K562 (cell line): Measurements from ENCODE around the gene SPATS2. TPM values are rescaled to one million over a fixed set of nuclear protein-coding genes. Genes with fewer than 3 reads are reported as not detected.

Source experiments
- ATAC-seq: fragments of 200-7000 bp; cut with Tn5 transposase; 3 replicates; pipeline ENCODE4 v1.9.1; 2020; ENCODE audit warnings: moderate library complexity
- BruUV-seq: library from RNA; stranded (reverse); fragments of 400-500 nt; replicated peaks from 2 replicates; lab custom pipeline; 2021; lab: Mats Ljungman, UMichigan
- CTCF ChIA-PET: fragments of 300-600 bp; formaldehyde crosslinking; extraction: SDS; loops from one replicate; lab custom pipeline; 2021; ENCODE audit warnings: low intra/inter-chr PET ratio; lab: Yijun Ruan, JAX
- POLR2A ChIA-PET: fragments of 300-600, 350-650 bp; sonication (Branson Sonifier 250); formaldehyde crosslinking; extraction: SDS; loops from one replicate; lab custom pipeline; 2021; ENCODE audit warnings: antibody characterized with exemption, inconsistent platforms; lab: Yijun Ruan, JAX
- DNase-seq, 4 experiments: peaks; one replicate each; pipeline versions ENCODE4 v3.0.0 to v3.0.0-alpha.2; 2011 to 2018; ENCODE audit warnings: low spot score in 3 of 4, mixed read lengths in 3 of 4; ENCODE audit errors: extremely low read depth in 1 of 4
- FAIRE-seq: peaks from 2 replicates; lab custom pipeline; 2011; peaks lifted over from hg19 to GRCh38; lab: Jason Lieb, UNC
- H2AFZ ChIP-seq: 2 replicates; pipeline ENCODE4 v1.6.0; 2011; ENCODE audit warnings: low read depth, low read length, control low read depth, inconsistent platforms
- H3K27ac ChIP-seq: fragments of 200-600 bp; 3 replicates; pipeline ENCODE4 v1.8.0; 2011; ENCODE audit warnings: low read depth, mild to moderate bottlenecking, control low read depth, inconsistent platforms, low read length, moderate library complexity, mixed read lengths; ENCODE audit errors: extremely low read depth
- H3K27me3 ChIP-seq, 2 experiments: fragments of 300-600 bp in 1 of 2; 2 replicates in 1 of 2; 3 replicates in 1 of 2; pipeline versions ENCODE4 v1.6.0 to v1.8.0; 2011; ENCODE audit warnings: inconsistent platforms in 2 of 2, low read length in 2 of 2, mild to moderate bottlenecking in 1 of 2, mixed read lengths in 1 of 2, moderate library complexity in 1 of 2; ENCODE audit not compliant: control insufficient read depth in 2 of 2, insufficient read depth in 2 of 2
- H3K36me3 ChIP-seq: fragments of 300-600 bp; 3 replicates; pipeline ENCODE4 v1.8.0; 2011; ENCODE audit warnings: mild to moderate bottlenecking, low read length, inconsistent platforms; ENCODE audit not compliant: control insufficient read depth, insufficient read depth
- H3K4me1 ChIP-seq, 2 experiments: fragments of 200-600 bp in 1 of 2; replicated peaks in 1 of 2; 2 replicates in 1 of 2; 3 replicates in 1 of 2; pipeline versions ENCODE4 v1.5.1 to v1.8.0; 2011; ENCODE audit warnings: inconsistent platforms in 2 of 2, low read length in 2 of 2, mild to moderate bottlenecking in 1 of 2, mixed read lengths in 1 of 2, moderate library complexity in 1 of 2; ENCODE audit not compliant: control insufficient read depth in 2 of 2, insufficient read depth in 2 of 2
- H3K4me2 ChIP-seq: 2 replicates; pipeline ENCODE4 v1.6.1; 2011; ENCODE audit warnings: low read length, control low read depth, inconsistent platforms, mixed read lengths; ENCODE audit not compliant: insufficient read depth
- H3K4me3 ChIP-seq: fragments of 200-600 bp; sonication (generic), shearing (Covaris generic); 2 replicates; pipeline ENCODE4 v1.5.1; 2016; ENCODE audit warnings: control low read depth, inconsistent platforms
- H3K79me2 ChIP-seq: fragments of 200-600 bp; 3 replicates; pipeline ENCODE4 v1.8.0; 2011; ENCODE audit warnings: low read length, inconsistent platforms; ENCODE audit not compliant: control insufficient read depth, insufficient read depth
- H3K9ac ChIP-seq, 2 experiments: 2 replicates each; pipeline versions ENCODE4 v1.6.0 to v1.6.1; 2011; ENCODE audit warnings: low read depth in 2 of 2, low read length in 2 of 2, control low read depth in 1 of 2, inconsistent platforms in 1 of 2, mild to moderate bottlenecking in 1 of 2, mixed read lengths in 1 of 2; ENCODE audit not compliant: insufficient read depth in 1 of 2
- H3K9me1 ChIP-seq: one replicate; pipeline ENCODE4 v1.6.0; 2011; ENCODE audit warnings: inconsistent platforms, mild to moderate bottlenecking, low read length, moderate library complexity; ENCODE audit not compliant: control insufficient read depth, insufficient read depth
- H3K9me3 ChIP-seq: replicated peaks from 2 replicates; pipeline ENCODE4 v1.5.1; 2011; ENCODE audit warnings: low read depth, low read length, inconsistent platforms; ENCODE audit not compliant: control insufficient read depth, insufficient read depth
- H4K20me1 ChIP-seq: replicated peaks from 2 replicates; pipeline ENCODE4 v1.6.1; 2011; ENCODE audit warnings: low read length, inconsistent platforms, mixed read lengths; ENCODE audit not compliant: control insufficient read depth, insufficient read depth
- ETV5 ChIP-seq: sonication (generic); formaldehyde crosslinking; IDR thresholded peaks from 2 replicates; pipeline ENCODE4 v1.4.0; 2020; ENCODE audit warnings: low read depth, mild to moderate bottlenecking, missing genetic modification reagents
- HDAC1 ChIP-seq, 2 experiments: fragments of 450-650 bp; IDR thresholded peaks; 2 replicates each; pipeline ENCODE4 v1.6.1; 2016 to 2017; ENCODE audit warnings: inconsistent platforms in 1 of 2, mild to moderate bottlenecking in 1 of 2, moderate library complexity in 1 of 2
- KHSRP ChIP-seq: fragments of 450-650 bp; IDR thresholded peaks from 2 replicates; pipeline ENCODE4 v1.6.1; 2017
- MCM5 ChIP-seq: fragments of 450-650 bp; IDR thresholded peaks from 2 replicates; pipeline ENCODE4 v1.6.1; 2016; ENCODE audit warnings: low read depth
- RBM14 ChIP-seq: fragments of 200-400 bp; formaldehyde crosslinking; IDR thresholded peaks from 2 replicates; pipeline ENCODE4 v1.6.1; 2018; ENCODE audit warnings: low read depth, mild to moderate bottlenecking, low read length, moderate library complexity, borderline replicate concordance; ENCODE audit not compliant: insufficient read depth
- ZNF175 ChIP-seq: fragments of 200-800 bp; sonication (Bioruptor generic); IDR thresholded peaks from 2 replicates; pipeline ENCODE4 v1.6.1; 2016; ENCODE audit warnings: low read depth, mild to moderate bottlenecking, missing genetic modification characterization, missing compliant biosample characterization
- ZNF274 ChIP-seq: IDR thresholded peaks from 2 replicates; pipeline ENCODE4 v1.6.1; 2011; ENCODE audit warnings: low read depth, mild to moderate bottlenecking, low read length, moderate library complexity, borderline replicate concordance
- WGBS: fragments of 100-300 bp; shearing (Covaris generic); methylation state at CpG from one replicate; pipeline ENCODE4 v1.1.6; 2016; ENCODE audit warnings: low coverage, mixed read lengths; ENCODE audit not compliant: insufficient coverage; ENCODE audit errors: missing lambda C conversion rate; 5-methylcytosine and 5-hydroxymethylcytosine counted together
- in situ Hi-C: fragments of 300-500 bp; cut with MboI; formaldehyde crosslinking; loops from 4 replicates; pipeline ENCODE4 v1.15.0; 2018; ENCODE audit warnings: inconsistent platforms, mixed read lengths
- intact Hi-C: fragments of 100-400 bp; cut with micrococcal nuclease; formaldehyde crosslinking; loops from 2 replicates; pipeline ENCODE4 v1.14.2; 2022
- polyA plus RNA-seq, 8 experiments: library from polyadenylated mRNA; depleted of rRNA in 4 of 8; stranded (reverse) in 5 of 8; unstranded in 3 of 8; fragments of >200 nt; fragmentation: Nextera tagmentation in 2 of 8; fragmentation: Illumina TruSeq in 1 of 8; extraction: Ambion mirVana in 2 of 8; extraction: Trizol in 1 of 8; gene quantifications; 2 replicates each; pipeline versions ENCODE4 v1.2.1 to v1.2.3, GENCODE V29; 2011 to 2014; ENCODE audit warnings: inconsistent platforms in 1 of 8, missing spikeins in 1 of 8
- total RNA-seq, 7 experiments: library from RNA; depleted of rRNA in 6 of 7; stranded (reverse); fragments of >200 nt in 6 of 7; fragmentation: Illumina TruSeq in 2 of 7; extraction: Trizol in 2 of 7; gene quantifications; 2 replicates each; pipeline versions ENCODE4 v1.2.1 to v1.2.3, GENCODE V29; 2011 to 2021; ENCODE audit warnings: low replicate concordance in 1 of 7
- TF ChIP-seq, protein P1 (sequence below): sonication (generic); formaldehyde crosslinking; IDR thresholded peaks from 2 replicates; pipeline ENCODE4 v1.8.1; 2023; ENCODE audit warnings: mild to moderate bottlenecking, missing genetic modification reagents
- TF ChIP-seq, protein P2 (sequence below): fragments of 250-450 bp; sonication (Bioruptor Pico); IDR thresholded peaks from 2 replicates; pipeline ENCODE4 v1.5.0; 2022; ENCODE audit warnings: mild to moderate bottlenecking

SPATS2 gene
- total and polyA plus RNA-seq, 9 of the 15 experiments (the other 6 are each of a cell fraction or from before 2014, with no cell fraction given) = 5.4 to 48.2 (median 17.5) TPM

DNA sequence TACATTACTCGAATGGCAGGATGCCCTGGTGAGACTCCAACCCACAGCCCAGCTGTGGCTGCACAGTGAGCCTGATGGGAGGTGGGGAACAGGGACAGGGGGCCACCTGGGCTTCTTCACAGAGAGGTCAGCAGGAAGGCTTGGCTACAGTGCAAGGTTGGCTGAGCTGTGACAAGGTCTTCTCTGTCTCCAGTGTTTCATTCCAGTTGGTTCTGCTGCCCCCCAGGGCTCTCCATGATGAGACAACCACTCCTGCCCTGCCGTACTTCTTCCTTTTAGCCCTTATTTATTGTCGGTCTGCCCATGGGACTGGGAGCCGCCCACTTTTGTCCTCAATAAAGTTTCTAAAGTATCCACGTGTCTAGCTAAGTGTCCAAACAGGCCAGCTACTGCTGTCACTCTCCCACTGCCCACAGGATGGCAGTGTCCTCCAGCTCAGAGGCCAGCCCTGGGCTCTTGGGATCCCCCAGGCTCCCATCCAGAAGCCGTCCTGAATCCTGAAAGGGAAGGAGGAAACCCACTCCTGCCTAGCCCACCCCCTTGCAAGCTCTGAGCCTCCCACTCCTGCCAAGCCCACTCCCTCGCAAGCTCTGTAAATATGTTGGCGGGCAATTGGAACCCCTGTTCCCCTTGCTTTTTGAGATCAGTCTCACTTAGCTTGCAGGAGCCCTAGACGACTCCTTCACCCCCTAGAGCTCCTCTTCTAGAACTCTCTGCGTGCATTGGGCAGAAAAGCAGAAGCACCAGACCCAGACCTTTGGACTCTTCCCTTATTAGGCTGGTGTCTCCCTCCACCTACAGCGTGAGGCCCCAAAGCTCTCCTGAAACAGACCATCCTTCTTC, 35.7 kb upstream of the SPATS2 start:
- Histone ChIP-seq H3K27me3 (no peaks in the 10 kb centered on the region), H3K79me2 (no peaks in the 10 kb centered on the region), H3K9me3 (no peaks in the 10 kb centered on the region), H3K4me1 (peaks cover 0 to 22% of the 10 kb centered on the region in 2 experiments; a peak in 2 of 5 replicates), H3K9ac (peak overlapping the region in 1 of 2 experiments; percentile 58; a peak in 2 of 4 replicates), H3K36me3 (peaks cover 46% of the 10 kb centered on the region; the same call in 2 of the 3 replicates), H4K20me1 (no peaks in the 10 kb centered on the region), H2AFZ (no peak overlapping the region), H3K27ac (no peak overlapping the region), H3K4me2 (no peak overlapping the region), H3K9me1 (peaks cover 3% of the 10 kb centered on the region), H3K4me3 (no peak overlapping the region)
- ChIA-PET CTCF (interaction anchor here (0.5 to 1.6 kb wide), 6 partner anchors 11 to 249 kb away, joined by 3 to 13 read pairs (median 8); partner anchors contain the start of gene DNAJC22), POLR2A (interaction anchor here (0.6 to 2.4 kb wide), 14 partner anchors 9 to 442 kb away, joined by 3 to 32 read pairs (median 4); partner anchors contain the start of genes PRPH and TROAP)
- intact Hi-C loops (loop anchor here (1.0 kb wide), 1 partner anchor 11 kb away; no protein-coding TSS in a partner anchor), in situ Hi-C loops (no loop called here)
- ATAC-seq (peak; percentile 94), DNase-seq (peak; percentile 65 to 75 (median 71)), FAIRE-seq (peak; percentile 90)
- 57% methylated on average over 11 of the region's 11 CpGs for WGBS
- no TSS peak for BruUV-seq
- TF ChIP-seq, protein P1, sequence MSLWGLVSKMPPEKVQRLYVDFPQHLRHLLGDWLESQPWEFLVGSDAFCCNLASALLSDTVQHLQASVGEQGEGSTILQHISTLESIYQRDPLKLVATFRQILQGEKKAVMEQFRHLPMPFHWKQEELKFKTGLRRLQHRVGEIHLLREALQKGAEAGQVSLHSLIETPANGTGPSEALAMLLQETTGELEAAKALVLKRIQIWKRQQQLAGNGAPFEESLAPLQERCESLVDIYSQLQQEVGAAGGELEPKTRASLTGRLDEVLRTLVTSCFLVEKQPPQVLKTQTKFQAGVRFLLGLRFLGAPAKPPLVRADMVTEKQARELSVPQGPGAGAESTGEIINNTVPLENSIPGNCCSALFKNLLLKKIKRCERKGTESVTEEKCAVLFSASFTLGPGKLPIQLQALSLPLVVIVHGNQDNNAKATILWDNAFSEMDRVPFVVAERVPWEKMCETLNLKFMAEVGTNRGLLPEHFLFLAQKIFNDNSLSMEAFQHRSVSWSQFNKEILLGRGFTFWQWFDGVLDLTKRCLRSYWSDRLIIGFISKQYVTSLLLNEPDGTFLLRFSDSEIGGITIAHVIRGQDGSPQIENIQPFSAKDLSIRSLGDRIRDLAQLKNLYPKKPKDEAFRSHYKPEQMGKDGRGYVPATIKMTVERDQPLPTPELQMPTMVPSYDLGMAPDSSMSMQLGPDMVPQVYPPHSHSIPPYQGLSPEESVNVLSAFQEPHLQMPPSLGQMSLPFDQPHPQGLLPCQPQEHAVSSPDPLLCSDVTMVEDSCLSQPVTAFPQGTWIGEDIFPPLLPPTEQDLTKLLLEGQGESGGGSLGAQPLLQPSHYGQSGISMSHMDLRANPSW (CRISPR knock-in tag) = no peak
- TF ChIP-seq MCM5 = no peak
- TF ChIP-seq KHSRP = no peak
- TF ChIP-seq ETV5 = no peak
- TF ChIP-seq RBM14 = no peak
- TF ChIP-seq HDAC1 (IDR thresholded peaks at IDR 0.05) = 0 out of 4 replicates have a peak, but pooled peaks of 1 of the 2 experiments have one; percentile 20
- TF ChIP-seq, protein P2, sequence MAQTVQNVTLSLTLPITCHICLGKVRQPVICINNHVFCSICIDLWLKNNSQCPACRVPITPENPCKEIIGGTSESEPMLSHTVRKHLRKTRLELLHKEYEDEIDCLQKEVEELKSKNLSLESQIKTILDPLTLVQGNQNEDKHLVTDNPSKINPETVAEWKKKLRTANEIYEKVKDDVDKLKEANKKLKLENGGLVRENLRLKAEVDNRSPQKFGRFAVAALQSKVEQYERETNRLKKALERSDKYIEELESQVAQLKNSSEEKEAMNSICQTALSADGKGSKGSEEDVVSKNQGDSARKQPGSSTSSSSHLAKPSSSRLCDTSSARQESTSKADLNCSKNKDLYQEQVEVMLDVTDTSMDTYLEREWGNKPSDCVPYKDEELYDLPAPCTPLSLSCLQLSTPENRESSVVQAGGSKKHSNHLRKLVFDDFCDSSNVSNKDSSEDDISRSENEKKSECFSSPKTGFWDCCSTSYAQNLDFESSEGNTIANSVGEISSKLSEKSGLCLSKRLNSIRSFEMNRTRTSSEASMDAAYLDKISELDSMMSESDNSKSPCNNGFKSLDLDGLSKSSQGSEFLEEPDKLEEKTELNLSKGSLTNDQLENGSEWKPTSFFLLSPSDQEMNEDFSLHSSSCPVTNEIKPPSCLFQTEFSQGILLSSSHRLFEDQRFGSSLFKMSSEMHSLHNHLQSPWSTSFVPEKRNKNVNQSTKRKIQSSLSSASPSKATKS = no peak
- TF ChIP-seq ZNF175 (CRISPR knock-in tag) = no peak
- no peak for TF ChIP-seq ZNF274
